ENCODE data around the gene ALDH16A1. TPM values are rescaled to one million over a fixed set of nuclear protein-coding genes. Genes with fewer than 3 reads are reported as not detected.
A peak's percentile ranks its signal among the peaks of the same experiment; 100 is the strongest.

Gene ALDH16A1
- total and polyA plus RNA-seq, 10 of the 15 experiments (the other 5 are each of a cell fraction or from before 2014, with no cell fraction given), result 1.7 to 49.3 (median 18.1) TPM

DNA sequence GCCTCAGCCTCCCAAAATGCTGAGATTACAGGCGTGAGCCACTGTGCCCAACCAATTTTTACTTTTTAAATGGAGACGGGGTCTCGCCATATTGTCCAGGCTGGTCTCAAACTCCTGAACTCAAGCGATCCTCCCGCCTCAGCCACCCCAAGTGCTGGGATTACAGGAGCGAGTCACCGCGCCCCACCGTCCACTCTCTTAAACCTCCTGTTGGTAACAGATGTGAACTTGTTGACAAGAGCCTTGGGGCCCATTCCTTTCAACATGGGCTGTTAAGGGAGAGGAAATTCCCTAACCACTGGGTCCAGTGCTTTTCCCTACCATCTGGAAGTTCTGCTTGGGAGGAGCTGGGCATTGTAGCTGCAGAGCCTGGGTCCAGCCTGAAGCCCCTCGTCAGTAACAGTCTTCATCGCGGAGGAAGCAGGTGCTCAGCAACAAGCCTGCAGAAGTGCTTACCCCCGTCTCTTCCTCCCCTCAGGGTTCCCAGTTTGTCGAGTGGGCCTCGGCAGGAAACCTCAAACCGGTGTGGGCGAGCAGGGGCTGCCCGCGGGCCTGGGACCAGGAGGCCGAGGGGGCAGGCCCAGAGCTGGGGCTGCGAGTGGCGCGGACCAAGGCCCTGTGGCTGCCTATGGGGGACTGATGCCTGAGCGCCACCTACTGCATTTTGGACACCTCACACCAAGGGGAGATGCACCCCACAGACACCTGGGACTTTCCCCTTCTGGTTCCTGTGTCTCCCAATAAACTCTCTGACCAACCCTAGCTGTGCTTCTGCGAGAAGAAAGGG is 17.0 kb downstream of the ALDH16A1 start (continued):
- TF ChIP-seq BHLHE40 (IDR thresholded peaks at IDR 0.05; ENCODE audit: borderline replicate concordance in 1 of 2, low read depth in 2 of 2, low read length in 1 of 2), result peak; percentile 38 to 58; a peak in 2 of 4 replicates
- peak; percentile 61; the same call in 1 of the 2 replicates for TF ChIP-seq NR2F1 (conservative IDR thresholded peaks at IDR 0.05)
- 0 out of 2 replicates have a peak, but pooled peaks have one; percentile 49 for TF ChIP-seq HDGF (IDR thresholded peaks at IDR 0.05)
- TF ChIP-seq ZNF217 (IDR thresholded peaks at IDR 0.05), result peak; percentile 72; the same call in 1 of the 2 replicates
- peak in 1 of 2 experiments; percentile 75; a peak in 2 of 3 replicates for TF ChIP-seq EGR1 (IDR thresholded peaks at IDR 0.05; ENCODE audit: borderline replicate concordance in 1 of 2, low read depth in 2 of 2, low read length in 2 of 2)
- TF ChIP-seq ZNF384 (IDR thresholded peaks at IDR 0.05; ENCODE audit: borderline replicate concordance, low read depth, low read length), result no peak
- TF ChIP-seq ZNF207 (IDR thresholded peaks at IDR 0.05; ENCODE audit: borderline replicate concordance), result peak; percentile 51; the same call in 1 of the 2 replicates
- peak; percentile 82 for TF ChIP-seq NBN (IDR thresholded peaks at IDR 0.05)
- no peak for TF ChIP-seq KDM1A (IDR thresholded peaks at IDR 0.05; ENCODE audit: borderline replicate concordance)
- TF ChIP-seq, protein P1, sequence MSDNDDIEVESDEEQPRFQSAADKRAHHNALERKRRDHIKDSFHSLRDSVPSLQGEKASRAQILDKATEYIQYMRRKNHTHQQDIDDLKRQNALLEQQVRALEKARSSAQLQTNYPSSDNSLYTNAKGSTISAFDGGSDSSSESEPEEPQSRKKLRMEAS (IDR thresholded peaks at IDR 0.05; ENCODE audit: low read depth, low read length), result peak; percentile 19; the same call in 1 of the 2 replicates
- TF ChIP-seq STAT1 (conservative IDR thresholded peaks at IDR 0.05), result no peak
- TF ChIP-seq, protein P2, sequence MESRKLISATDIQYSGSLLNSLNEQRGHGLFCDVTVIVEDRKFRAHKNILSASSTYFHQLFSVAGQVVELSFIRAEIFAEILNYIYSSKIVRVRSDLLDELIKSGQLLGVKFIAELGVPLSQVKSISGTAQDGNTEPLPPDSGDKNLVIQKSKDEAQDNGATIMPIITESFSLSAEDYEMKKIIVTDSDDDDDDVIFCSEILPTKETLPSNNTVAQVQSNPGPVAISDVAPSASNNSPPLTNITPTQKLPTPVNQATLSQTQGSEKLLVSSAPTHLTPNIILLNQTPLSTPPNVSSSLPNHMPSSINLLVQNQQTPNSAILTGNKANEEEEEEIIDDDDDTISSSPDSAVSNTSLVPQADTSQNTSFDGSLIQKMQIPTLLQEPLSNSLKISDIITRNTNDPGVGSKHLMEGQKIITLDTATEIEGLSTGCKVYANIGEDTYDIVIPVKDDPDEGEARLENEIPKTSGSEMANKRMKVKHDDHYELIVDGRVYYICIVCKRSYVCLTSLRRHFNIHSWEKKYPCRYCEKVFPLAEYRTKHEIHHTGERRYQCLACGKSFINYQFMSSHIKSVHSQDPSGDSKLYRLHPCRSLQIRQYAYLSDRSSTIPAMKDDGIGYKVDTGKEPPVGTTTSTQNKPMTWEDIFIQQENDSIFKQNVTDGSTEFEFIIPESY (IDR thresholded peaks at IDR 0.05), result no peak
- TF ChIP-seq, protein P3, sequence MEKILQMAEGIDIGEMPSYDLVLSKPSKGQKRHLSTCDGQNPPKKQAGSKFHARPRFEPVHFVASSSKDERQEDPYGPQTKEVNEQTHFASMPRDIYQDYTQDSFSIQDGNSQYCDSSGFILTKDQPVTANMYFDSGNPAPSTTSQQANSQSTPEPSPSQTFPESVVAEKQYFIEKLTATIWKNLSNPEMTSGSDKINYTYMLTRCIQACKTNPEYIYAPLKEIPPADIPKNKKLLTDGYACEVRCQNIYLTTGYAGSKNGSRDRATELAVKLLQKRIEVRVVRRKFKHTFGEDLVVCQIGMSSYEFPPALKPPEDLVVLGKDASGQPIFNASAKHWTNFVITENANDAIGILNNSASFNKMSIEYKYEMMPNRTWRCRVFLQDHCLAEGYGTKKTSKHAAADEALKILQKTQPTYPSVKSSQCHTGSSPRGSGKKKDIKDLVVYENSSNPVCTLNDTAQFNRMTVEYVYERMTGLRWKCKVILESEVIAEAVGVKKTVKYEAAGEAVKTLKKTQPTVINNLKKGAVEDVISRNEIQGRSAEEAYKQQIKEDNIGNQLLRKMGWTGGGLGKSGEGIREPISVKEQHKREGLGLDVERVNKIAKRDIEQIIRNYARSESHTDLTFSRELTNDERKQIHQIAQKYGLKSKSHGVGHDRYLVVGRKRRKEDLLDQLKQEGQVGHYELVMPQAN (conservative IDR thresholded peaks at IDR 0.05), result no peak
- TF ChIP-seq, protein P4, sequence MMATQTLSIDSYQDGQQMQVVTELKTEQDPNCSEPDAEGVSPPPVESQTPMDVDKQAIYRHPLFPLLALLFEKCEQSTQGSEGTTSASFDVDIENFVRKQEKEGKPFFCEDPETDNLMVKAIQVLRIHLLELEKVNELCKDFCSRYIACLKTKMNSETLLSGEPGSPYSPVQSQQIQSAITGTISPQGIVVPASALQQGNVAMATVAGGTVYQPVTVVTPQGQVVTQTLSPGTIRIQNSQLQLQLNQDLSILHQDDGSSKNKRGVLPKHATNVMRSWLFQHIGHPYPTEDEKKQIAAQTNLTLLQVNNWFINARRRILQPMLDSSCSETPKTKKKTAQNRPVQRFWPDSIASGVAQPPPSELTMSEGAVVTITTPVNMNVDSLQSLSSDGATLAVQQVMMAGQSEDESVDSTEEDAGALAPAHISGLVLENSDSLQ (IDR thresholded peaks at IDR 0.05), result peak; percentile 13; the same call in 1 of the 2 replicates
- TF ChIP-seq IRF4 (IDR thresholded peaks at IDR 0.05; ENCODE audit: low read depth, low read length), result 0 out of 2 replicates have a peak, but pooled peaks have one; percentile 15
- peak; percentile 63; the same call in 1 of the 2 replicates for TF ChIP-seq TARDBP (IDR thresholded peaks at IDR 0.05; ENCODE audit: borderline replicate concordance)
- TF ChIP-seq FOXK2 (IDR thresholded peaks at IDR 0.05), result no peak
- peak; percentile 82 for TF ChIP-seq FOXM1 (IDR thresholded peaks at IDR 0.05; ENCODE audit: low read depth, low read length)
- TF ChIP-seq MTA3 (IDR thresholded peaks at IDR 0.05; ENCODE audit: borderline replicate concordance, low read length), result 0 out of 2 replicates have a peak, but pooled peaks have one; percentile 72
- peak; percentile 10; the same call in 1 of the 2 replicates for TF ChIP-seq PAX5 (IDR thresholded peaks at IDR 0.05; ENCODE audit: borderline replicate concordance, low read depth, low read length)
- TF ChIP-seq POLR2AphosphoS2 (IDR thresholded peaks at IDR 0.05; ENCODE audit: low read depth, low read length), result no peak
- TF ChIP-seq MYB (IDR thresholded peaks at IDR 0.05; ENCODE audit: borderline replicate concordance, low read depth, low read length), result no peak
- TF ChIP-seq MTA2 (IDR thresholded peaks at IDR 0.05; ENCODE audit: low read depth), result peak; percentile 42; the same call in 1 of the 2 replicates
- no peak for TF ChIP-seq RFX5 (IDR thresholded peaks at IDR 0.05; ENCODE audit: low read depth, low read length)
- peak; percentile 81 to 84 for TF ChIP-seq IKZF2 (IDR thresholded peaks at IDR 0.05)
- TF ChIP-seq CHD2 (IDR thresholded peaks at IDR 0.05; ENCODE audit: borderline replicate concordance, low read depth, low read length), result peak; percentile 47; the same call in 1 of the 2 replicates

Data from GM12878 (cell line).